22Rv1 (cell line): ENCODE results near the gene TESK2.

Source experiments
- ZFX ChIP-seq: fragments of 450-650 bp; IDR thresholded peaks from 2 replicates; pipeline ENCODE4 v1.6.1; 2017; ENCODE audit warnings: antibody characterized with exemption, borderline replicate concordance
- TF ChIP-seq, protein P1 (sequence below): fragments of 450-650 bp; IDR thresholded peaks from 2 replicates; pipeline ENCODE4 v1.5.1; 2017; ENCODE audit warnings: mild to moderate bottlenecking

DNA sequence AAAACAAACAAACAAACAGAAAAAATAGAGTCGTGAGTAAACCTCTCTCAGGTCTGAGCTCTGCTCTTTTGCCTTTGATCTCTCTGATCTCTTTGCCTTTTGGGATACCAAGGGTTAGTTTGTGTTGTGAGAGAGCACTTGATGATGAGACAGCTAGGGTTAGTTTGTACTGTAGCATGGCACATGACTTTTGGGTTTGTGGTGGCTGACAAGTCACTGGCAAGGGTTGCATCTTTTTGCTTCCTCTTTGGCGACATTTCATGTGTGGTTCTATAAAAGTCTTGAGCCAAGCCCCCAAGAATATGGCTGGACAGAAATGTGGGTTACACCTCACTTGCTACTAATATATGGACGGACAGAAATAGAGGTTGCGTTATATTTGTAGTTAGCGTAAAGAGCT lies 60.5 kb downstream of the TESK2 start:
- TF ChIP-seq, protein P1, sequence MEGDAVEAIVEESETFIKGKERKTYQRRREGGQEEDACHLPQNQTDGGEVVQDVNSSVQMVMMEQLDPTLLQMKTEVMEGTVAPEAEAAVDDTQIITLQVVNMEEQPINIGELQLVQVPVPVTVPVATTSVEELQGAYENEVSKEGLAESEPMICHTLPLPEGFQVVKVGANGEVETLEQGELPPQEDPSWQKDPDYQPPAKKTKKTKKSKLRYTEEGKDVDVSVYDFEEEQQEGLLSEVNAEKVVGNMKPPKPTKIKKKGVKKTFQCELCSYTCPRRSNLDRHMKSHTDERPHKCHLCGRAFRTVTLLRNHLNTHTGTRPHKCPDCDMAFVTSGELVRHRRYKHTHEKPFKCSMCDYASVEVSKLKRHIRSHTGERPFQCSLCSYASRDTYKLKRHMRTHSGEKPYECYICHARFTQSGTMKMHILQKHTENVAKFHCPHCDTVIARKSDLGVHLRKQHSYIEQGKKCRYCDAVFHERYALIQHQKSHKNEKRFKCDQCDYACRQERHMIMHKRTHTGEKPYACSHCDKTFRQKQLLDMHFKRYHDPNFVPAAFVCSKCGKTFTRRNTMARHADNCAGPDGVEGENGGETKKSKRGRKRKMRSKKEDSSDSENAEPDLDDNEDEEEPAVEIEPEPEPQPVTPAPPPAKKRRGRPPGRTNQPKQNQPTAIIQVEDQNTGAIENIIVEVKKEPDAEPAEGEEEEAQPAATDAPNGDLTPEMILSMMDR, result no peak
- TF ChIP-seq ZFX, result no peak
